Measurements from ENCODE around the gene ZGLP1. TPM values are rescaled to one million over a fixed set of nuclear protein-coding genes. Genes with fewer than 3 reads are reported as not detected.
"Not testable (repeated sequence)": the region's sequence is repeated elsewhere in the genome, so short reads cannot be mapped to it uniquely, and the experiment has no call there.

The ZGLP1 gene
- total RNA-seq, 2 donors from 2014 or later: 5.0 to 12.3 TPM

GRCh38 chr19:10284065-10284959, 25.3 kb downstream of the ZGLP1 start:
- WGBS: 92% methylated on average over 34 of the region's 34 CpGs
- no peak for DNase-seq (ENCODE audit: low spot score)
- Histone ChIP-seq H3K36me3 (no peaks in the 10 kb centered on the region), H3K9me3 (no peaks in the 10 kb centered on the region), H3K27ac (no peak overlapping the region), H3K27me3 (replicated peaks; ENCODE audit: insufficient read depth) (peaks cover 10% of the 10 kb centered on the region), H3K4me3 (no peak overlapping the region), H3K4me1 (replicated peaks) (no peaks in the 10 kb centered on the region)
- intact Hi-C loops (cut with DNase I): no loop called here
- TF ChIP-seq POLR2AphosphoS5 (IDR thresholded peaks at IDR 0.05): no peak
- no peak for TF ChIP-seq POLR2A (IDR thresholded peaks at IDR 0.05)
- TF ChIP-seq CTCF (IDR thresholded peaks at IDR 0.05): no peak

GRCh38 chr19:10283301-10284064, 26.1 kb downstream of the ZGLP1 start:
- no peak for TF ChIP-seq POLR2AphosphoS5 (IDR thresholded peaks at IDR 0.05)
- no peak for TF ChIP-seq POLR2A (IDR thresholded peaks at IDR 0.05)
- WGBS: 74% methylated on average over 18 of the region's 23 CpGs
- H3K4me1 ChIP-seq (replicated peaks): no peaks in the 10 kb centered on the region
- H3K27me3 ChIP-seq (replicated peaks; ENCODE audit: insufficient read depth): peaks cover 5% of the 10 kb centered on the region
- no peaks in the 10 kb centered on the region for H3K36me3 ChIP-seq
- DNase-seq (ENCODE audit: low spot score): no peak
- H3K4me3 ChIP-seq: no peak overlapping the region
- H3K27ac ChIP-seq: no peak overlapping the region
- intact Hi-C loops (cut with DNase I): no loop called here
- no peaks in the 10 kb centered on the region for H3K9me3 ChIP-seq

GRCh38 chr19:10282043-10282442, 27.6 kb downstream of the ZGLP1 start:
- intact Hi-C loops (cut with DNase I); H3K36me3 ChIP-seq; H3K9me3 ChIP-seq; H3K4me1 ChIP-seq (replicated peaks); H3K27me3 ChIP-seq (replicated peaks; ENCODE audit: insufficient read depth); H3K27ac ChIP-seq; DNase-seq (ENCODE audit: low spot score); H3K4me3 ChIP-seq: not testable (repeated sequence)
- 96% methylated on average over 5 of the region's 5 CpGs for WGBS

GRCh38 chr19:10279737-10280442, 29.7 kb downstream of the ZGLP1 start:
- no peaks in the 10 kb centered on the region for H3K9me3 ChIP-seq
- no peak for DNase-seq (ENCODE audit: low spot score)
- TF ChIP-seq POLR2AphosphoS5 (IDR thresholded peaks at IDR 0.05): no peak
- TF ChIP-seq POLR2A (IDR thresholded peaks at IDR 0.05): no peak
- no peak for TF ChIP-seq CTCF (IDR thresholded peaks at IDR 0.05)
- intact Hi-C loops (cut with DNase I): no loop called here
- WGBS: 84% methylated on average over 5 of the region's 5 CpGs
- no peaks in the 10 kb centered on the region for H3K36me3 ChIP-seq
- no peaks in the 10 kb centered on the region for H3K27me3 ChIP-seq (replicated peaks; ENCODE audit: insufficient read depth)
- H3K4me3 ChIP-seq: no peak overlapping the region
- H3K4me1 ChIP-seq (replicated peaks): no peaks in the 10 kb centered on the region
- H3K27ac ChIP-seq: no peak overlapping the region

- H3K27ac ChIP-seq: no peak overlapping the region
- no peaks in the 10 kb centered on the region for H3K9me3 ChIP-seq
- DNase-seq (ENCODE audit: low spot score): no peak
- TF ChIP-seq CTCF (IDR thresholded peaks at IDR 0.05) (no peak), POLR2AphosphoS5 (IDR thresholded peaks at IDR 0.05) (no peak), POLR2A (IDR thresholded peaks at IDR 0.05) (no peak)
- H3K36me3 ChIP-seq: no peaks in the 10 kb centered on the region
- 100% methylated on average over 1 of the region's 1 CpG for WGBS
- no peaks in the 10 kb centered on the region for H3K4me1 ChIP-seq (replicated peaks)
- intact Hi-C loops (cut with DNase I): no loop called here
- H3K4me3 ChIP-seq: no peak overlapping the region
- no peaks in the 10 kb centered on the region for H3K27me3 ChIP-seq (replicated peaks; ENCODE audit: insufficient read depth)
These were observed 30.7 kb downstream of the ZGLP1 start for GRCh38 chr19:10278935-10279334.
